ENCODE results near the gene CHCHD4. TPM values are rescaled to one million over a fixed set of nuclear protein-coding genes. Genes with fewer than 3 reads are reported as not detected.
A peak's percentile ranks its signal among the peaks of the same experiment; 100 is the strongest.

CHCHD4 gene
- total RNA-seq, 1 experiment from 2014 or later, result 43.3 TPM

DNA sequence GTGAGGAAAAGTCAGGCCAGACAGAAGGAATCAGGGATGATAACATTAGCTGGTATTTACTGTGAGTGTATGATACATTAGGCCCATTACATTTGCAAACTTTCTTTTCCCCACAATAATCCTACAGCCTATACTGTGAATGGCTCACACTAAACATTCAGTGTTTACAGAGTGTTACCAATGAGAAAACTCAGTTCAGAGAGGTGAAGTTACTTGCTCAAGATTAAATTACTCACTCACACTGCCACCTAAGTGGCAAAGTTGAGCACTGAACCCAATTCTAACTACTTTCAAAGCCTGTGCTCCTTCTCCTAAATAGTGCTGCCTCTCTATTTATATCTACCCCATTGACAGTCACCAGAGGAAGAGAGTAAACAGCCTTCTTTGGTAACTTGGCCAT, 45.2 kb upstream of the CHCHD4 start:
- Histone ChIP-seq H3K4me1 (ENCODE audit: insufficient read depth, low read length) (peaks cover 12% of the 10 kb centered on the region; the same call in 1 of the 2 replicates), H3K4me2 (ENCODE audit: low read length) (no peak overlapping the region), H3K27me3 (ENCODE audit: low read length) (no peaks in the 10 kb centered on the region), H3K9me3 (ENCODE audit: low read length) (no peaks in the 10 kb centered on the region), H4K20me1 (ENCODE audit: low read length) (0 out of 2 replicates have a peak, but pooled peaks cover 4% of the 10 kb centered on the region), H3K9ac (ENCODE audit: low read length) (no peak overlapping the region), H3K4me3 (ENCODE audit: low read length) (no peak overlapping the region), H3K36me3 (ENCODE audit: low read depth, low read length) (peaks cover 64% of the 10 kb centered on the region), H3K79me2 (ENCODE audit: low read length) (peaks cover 12% of the 10 kb centered on the region), H3K27ac (ENCODE audit: low read length) (no peak overlapping the region), H3K9me2 (replicated peaks; ENCODE audit: low read length) (no peaks in the 10 kb centered on the region), H3F3A (ENCODE audit: low read length, unreplicated experiment) (no peaks in the 10 kb centered on the region), H2AFZ (ENCODE audit: low read length) (no peak overlapping the region)
- no peak for DNase-seq
- ChIA-PET CTCF (no interaction called here), POLR2A (ENCODE audit: unreplicated experiment) (interaction anchor here (0.7 to 0.9 kb wide), 2 partner anchors 9 to 16 kb away, joined by 3 to 4 read pairs; partner anchors contain the start of genes LSM3 and XPC)
- BruUV-seq (replicated peaks), result no TSS peak
- TF ChIP-seq EZH2phosphoT487 (IDR thresholded peaks at IDR 0.05; ENCODE audit: borderline replicate concordance, low read length) (no peak), EZH2 (IDR thresholded peaks at IDR 0.05; ENCODE audit: low read length, unreplicated experiment) (no peak)
- TF ChIP-seq, protein P1, sequence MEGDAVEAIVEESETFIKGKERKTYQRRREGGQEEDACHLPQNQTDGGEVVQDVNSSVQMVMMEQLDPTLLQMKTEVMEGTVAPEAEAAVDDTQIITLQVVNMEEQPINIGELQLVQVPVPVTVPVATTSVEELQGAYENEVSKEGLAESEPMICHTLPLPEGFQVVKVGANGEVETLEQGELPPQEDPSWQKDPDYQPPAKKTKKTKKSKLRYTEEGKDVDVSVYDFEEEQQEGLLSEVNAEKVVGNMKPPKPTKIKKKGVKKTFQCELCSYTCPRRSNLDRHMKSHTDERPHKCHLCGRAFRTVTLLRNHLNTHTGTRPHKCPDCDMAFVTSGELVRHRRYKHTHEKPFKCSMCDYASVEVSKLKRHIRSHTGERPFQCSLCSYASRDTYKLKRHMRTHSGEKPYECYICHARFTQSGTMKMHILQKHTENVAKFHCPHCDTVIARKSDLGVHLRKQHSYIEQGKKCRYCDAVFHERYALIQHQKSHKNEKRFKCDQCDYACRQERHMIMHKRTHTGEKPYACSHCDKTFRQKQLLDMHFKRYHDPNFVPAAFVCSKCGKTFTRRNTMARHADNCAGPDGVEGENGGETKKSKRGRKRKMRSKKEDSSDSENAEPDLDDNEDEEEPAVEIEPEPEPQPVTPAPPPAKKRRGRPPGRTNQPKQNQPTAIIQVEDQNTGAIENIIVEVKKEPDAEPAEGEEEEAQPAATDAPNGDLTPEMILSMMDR (conservative IDR thresholded peaks at IDR 0.05; ENCODE audit: low read depth, low read length), result no peak
- intact Hi-C loops (cut with micrococcal nuclease), result no loop called here
- peak; percentile 11; the same call in 1 of the 2 replicates for ATAC-seq

DNA sequence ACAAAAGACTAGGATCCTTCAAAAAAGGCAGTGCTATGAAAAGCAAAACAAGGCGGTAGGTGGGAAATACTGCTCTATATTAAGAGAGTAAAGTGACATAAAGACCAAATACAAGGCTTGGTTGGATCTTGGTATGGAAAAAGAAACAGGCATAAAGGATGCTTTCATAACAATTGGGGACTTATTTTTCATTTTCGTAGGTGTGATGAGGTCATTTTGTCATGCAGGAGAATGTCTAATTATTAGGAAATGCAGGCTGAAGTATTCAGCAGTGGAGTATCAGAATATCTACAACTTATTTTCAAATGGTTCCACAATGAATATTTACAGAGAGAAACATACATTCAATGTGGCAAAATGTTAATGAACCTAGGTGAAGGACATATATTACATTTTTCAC, 44.8 kb upstream of the CHCHD4 start:
- Histone ChIP-seq H3K4me3 (ENCODE audit: low read length) (no peak overlapping the region), H2AFZ (ENCODE audit: low read length) (no peak overlapping the region), H3K27ac (ENCODE audit: low read length) (no peak overlapping the region), H3F3A (ENCODE audit: low read length, unreplicated experiment) (no peaks in the 10 kb centered on the region), H3K4me1 (ENCODE audit: insufficient read depth, low read length) (peaks cover 9% of the 10 kb centered on the region; the same call in 1 of the 2 replicates), H3K9me3 (ENCODE audit: low read length) (no peaks in the 10 kb centered on the region), H3K9me2 (replicated peaks; ENCODE audit: low read length) (no peaks in the 10 kb centered on the region), H4K20me1 (ENCODE audit: low read length) (0 out of 2 replicates have a peak, but pooled peaks cover 3% of the 10 kb centered on the region), H3K4me2 (ENCODE audit: low read length) (no peak overlapping the region), H3K36me3 (ENCODE audit: low read depth, low read length) (peaks cover 69% of the 10 kb centered on the region), H3K27me3 (ENCODE audit: low read length) (no peaks in the 10 kb centered on the region), H3K79me2 (ENCODE audit: low read length) (peaks cover 8% of the 10 kb centered on the region), H3K9ac (ENCODE audit: low read length) (no peak overlapping the region)
- TF ChIP-seq EZH2 (IDR thresholded peaks at IDR 0.05; ENCODE audit: low read length, unreplicated experiment), result no peak
- TF ChIP-seq, protein P1 (conservative IDR thresholded peaks at IDR 0.05; ENCODE audit: low read depth, low read length), result no peak
- TF ChIP-seq EZH2phosphoT487 (IDR thresholded peaks at IDR 0.05; ENCODE audit: borderline replicate concordance, low read length), result no peak
- no peak for ATAC-seq
- DNase-seq, result no peak
- intact Hi-C loops (cut with micrococcal nuclease), result no loop called here
- no TSS peak for BruUV-seq (replicated peaks)
- ChIA-PET POLR2A (ENCODE audit: unreplicated experiment) (interaction anchor here (0.7 to 0.9 kb wide), 2 partner anchors 9 to 16 kb away, joined by 3 to 4 read pairs; partner anchors contain the start of genes LSM3 and XPC), CTCF (no interaction called here)

DNA sequence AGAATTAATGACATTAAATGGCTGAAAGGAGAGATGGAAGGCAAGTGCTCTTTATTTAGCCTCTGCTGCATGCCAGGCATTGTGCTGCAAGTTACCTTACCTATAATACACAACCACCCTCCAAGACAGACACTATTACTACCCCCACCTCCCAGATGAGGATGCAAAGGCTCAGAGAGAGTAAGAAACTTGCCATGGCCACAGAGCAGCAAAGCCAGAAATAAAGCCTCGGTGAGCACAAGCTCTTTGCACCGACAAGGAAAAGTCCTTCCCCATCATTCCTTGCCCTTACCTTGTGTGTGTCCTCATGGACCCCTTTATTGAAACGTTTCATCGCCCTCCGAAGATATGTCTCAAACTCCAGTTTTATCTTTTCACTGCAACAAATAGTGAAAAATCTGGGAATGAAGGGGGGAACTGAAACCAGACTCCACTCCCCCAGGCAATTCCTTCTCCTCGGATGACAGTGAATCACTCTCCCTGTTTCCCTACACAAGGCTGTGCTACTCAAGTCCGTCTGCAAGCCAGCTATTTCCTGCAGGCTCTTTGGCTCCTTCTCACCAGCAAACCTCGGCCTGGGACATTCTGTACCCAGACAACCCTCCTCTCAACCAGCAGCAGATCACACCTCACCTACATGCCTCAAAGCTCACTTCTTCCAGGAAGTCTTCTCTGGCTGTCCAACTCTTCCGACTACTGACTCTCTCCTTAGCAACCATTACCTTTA, 42.4 kb upstream of the CHCHD4 start:
- Histone ChIP-seq H3K4me1 (ENCODE audit: insufficient read depth, low read length) (peaks cover 9% of the 10 kb centered on the region; the same call in 1 of the 2 replicates), H3K4me3 (ENCODE audit: low read length) (no peak overlapping the region), H3F3A (ENCODE audit: low read length, unreplicated experiment) (no peaks in the 10 kb centered on the region), H2AFZ (ENCODE audit: low read length) (no peak overlapping the region), H3K9me2 (replicated peaks; ENCODE audit: low read length) (no peaks in the 10 kb centered on the region), H4K20me1 (ENCODE audit: low read length) (0 out of 2 replicates have a peak, but pooled peaks cover 3% of the 10 kb centered on the region), H3K36me3 (ENCODE audit: low read depth, low read length) (peaks cover 83% of the 10 kb centered on the region), H3K9ac (ENCODE audit: low read length) (no peak overlapping the region), H3K27me3 (ENCODE audit: low read length) (no peaks in the 10 kb centered on the region), H3K4me2 (ENCODE audit: low read length) (no peak overlapping the region), H3K9me3 (ENCODE audit: low read length) (0 out of 2 replicates have a peak, but pooled peaks cover 4% of the 10 kb centered on the region), H3K79me2 (ENCODE audit: low read length) (no peaks in the 10 kb centered on the region), H3K27ac (ENCODE audit: low read length) (no peak overlapping the region)
- intact Hi-C loops (cut with micrococcal nuclease), result no loop called here
- ChIA-PET CTCF (no interaction called here), POLR2A (ENCODE audit: unreplicated experiment) (interaction anchor here (0.6 kb wide), 1 partner anchor 12 kb away, joined by 4 read pairs; the partner anchor contains the start of genes LSM3 and XPC)
- no TSS peak for BruUV-seq (replicated peaks)
- no peak for DNase-seq
- ATAC-seq, result no peak; the same call in 1 of the 2 replicates
- TF ChIP-seq EZH2 (IDR thresholded peaks at IDR 0.05; ENCODE audit: low read length, unreplicated experiment), result no peak

Data from PC-3 (cell line).